ENCODE results near the gene ACAD10. TPM values are rescaled to one million over a fixed set of nuclear protein-coding genes. Genes with fewer than 3 reads are reported as not detected.

ACAD10 gene
- total RNA-seq, 2 donors from 2014 or later, result 37.0 to 42.6 TPM

- Histone ChIP-seq H3K36me3 (no peaks in the 10 kb centered on the region), H3K27ac (peak overlapping the region; percentile 48), H3K4me1 (peaks cover 29% of the 10 kb centered on the region), H3K27me3 (no peaks in the 10 kb centered on the region), H3K9ac (ENCODE audit: low read depth in 2 of 2, low read length in 2 of 2) (no peak overlapping the region), H3K9me3 (no peaks in the 10 kb centered on the region), H3K4me3 (no peak overlapping the region)
- TF ChIP-seq, protein P1, sequence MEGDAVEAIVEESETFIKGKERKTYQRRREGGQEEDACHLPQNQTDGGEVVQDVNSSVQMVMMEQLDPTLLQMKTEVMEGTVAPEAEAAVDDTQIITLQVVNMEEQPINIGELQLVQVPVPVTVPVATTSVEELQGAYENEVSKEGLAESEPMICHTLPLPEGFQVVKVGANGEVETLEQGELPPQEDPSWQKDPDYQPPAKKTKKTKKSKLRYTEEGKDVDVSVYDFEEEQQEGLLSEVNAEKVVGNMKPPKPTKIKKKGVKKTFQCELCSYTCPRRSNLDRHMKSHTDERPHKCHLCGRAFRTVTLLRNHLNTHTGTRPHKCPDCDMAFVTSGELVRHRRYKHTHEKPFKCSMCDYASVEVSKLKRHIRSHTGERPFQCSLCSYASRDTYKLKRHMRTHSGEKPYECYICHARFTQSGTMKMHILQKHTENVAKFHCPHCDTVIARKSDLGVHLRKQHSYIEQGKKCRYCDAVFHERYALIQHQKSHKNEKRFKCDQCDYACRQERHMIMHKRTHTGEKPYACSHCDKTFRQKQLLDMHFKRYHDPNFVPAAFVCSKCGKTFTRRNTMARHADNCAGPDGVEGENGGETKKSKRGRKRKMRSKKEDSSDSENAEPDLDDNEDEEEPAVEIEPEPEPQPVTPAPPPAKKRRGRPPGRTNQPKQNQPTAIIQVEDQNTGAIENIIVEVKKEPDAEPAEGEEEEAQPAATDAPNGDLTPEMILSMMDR (IDR thresholded peaks at IDR 0.05), result no peak
- no peak for DNase-seq
- intact Hi-C loops (cut with DNase I), result no loop called here
These were observed 83.7 kb downstream of the ACAD10 start for GRCh38 chr12:111769599-111769998.

DNA sequence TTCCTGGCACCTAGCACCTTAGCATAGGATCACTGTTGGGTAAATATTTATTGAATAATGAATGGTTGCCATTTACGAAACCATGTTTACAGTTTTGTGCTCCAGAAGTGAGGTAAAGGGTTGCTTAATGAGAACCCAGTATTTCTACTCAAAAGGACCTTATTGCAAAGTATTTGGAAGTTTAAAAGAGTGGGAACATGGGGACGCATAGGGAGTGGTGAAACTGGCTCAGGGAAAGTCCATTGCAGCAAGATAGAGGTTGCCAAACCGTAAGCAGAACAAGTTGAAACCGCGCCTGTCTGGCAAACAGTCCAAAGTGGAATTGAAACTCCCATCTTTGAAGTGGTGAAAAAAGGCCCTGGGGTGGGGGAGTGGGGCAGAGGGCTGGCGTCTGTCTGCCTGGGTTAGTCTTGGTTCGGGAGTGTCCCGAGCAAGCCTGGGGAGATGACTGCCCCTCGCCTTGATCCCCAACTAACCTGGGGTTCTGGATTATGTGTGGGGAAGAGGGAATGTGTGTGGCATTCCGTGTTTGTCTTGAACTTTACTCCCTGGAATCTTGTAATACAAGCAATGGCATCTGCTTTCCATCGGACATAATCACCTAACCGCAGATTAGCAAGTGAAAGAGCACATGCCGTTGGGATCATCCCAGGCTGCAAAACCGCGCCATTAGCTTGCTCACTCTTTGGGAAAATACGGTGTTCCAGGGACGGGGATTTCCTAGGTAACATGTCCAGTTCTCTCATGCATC is 88.1 kb downstream of the ACAD10 start:
- H3K27ac ChIP-seq, result peak overlapping the region; percentile 89
- no peaks in the 10 kb centered on the region for H3K27me3 ChIP-seq
- peak overlapping the region; percentile 26 to 87 for H3K9ac ChIP-seq (ENCODE audit: low read depth in 2 of 2, low read length in 2 of 2)
- peaks cover 44% of the 10 kb centered on the region for H3K4me1 ChIP-seq
- intact Hi-C loops (cut with DNase I), result no loop called here
- TF ChIP-seq, protein P1 (IDR thresholded peaks at IDR 0.05), result no peak
- no peaks in the 10 kb centered on the region for H3K36me3 ChIP-seq
- no peak overlapping the region for H3K4me3 ChIP-seq
- H3K9me3 ChIP-seq, result no peaks in the 10 kb centered on the region
- DNase-seq, result peak; percentile 89

GRCh38 chr12:111775205-111776193 is 89.6 kb downstream of the ACAD10 start:
- intact Hi-C loops (cut with DNase I), result no loop called here
- peak overlapping the region; percentile 89 for H3K27ac ChIP-seq
- no peaks in the 10 kb centered on the region for H3K36me3 ChIP-seq
- H3K9ac ChIP-seq (ENCODE audit: low read depth in 2 of 2, low read length in 2 of 2), result peak overlapping the region; percentile 52 to 87
- TF ChIP-seq, protein P1 (IDR thresholded peaks at IDR 0.05), result no peak
- peak; percentile 93 for DNase-seq
- H3K4me1 ChIP-seq, result peaks cover 45% of the 10 kb centered on the region
- H3K27me3 ChIP-seq, result no peaks in the 10 kb centered on the region
- no peaks in the 10 kb centered on the region for H3K9me3 ChIP-seq
- H3K4me3 ChIP-seq, result no peak overlapping the region

DNA sequence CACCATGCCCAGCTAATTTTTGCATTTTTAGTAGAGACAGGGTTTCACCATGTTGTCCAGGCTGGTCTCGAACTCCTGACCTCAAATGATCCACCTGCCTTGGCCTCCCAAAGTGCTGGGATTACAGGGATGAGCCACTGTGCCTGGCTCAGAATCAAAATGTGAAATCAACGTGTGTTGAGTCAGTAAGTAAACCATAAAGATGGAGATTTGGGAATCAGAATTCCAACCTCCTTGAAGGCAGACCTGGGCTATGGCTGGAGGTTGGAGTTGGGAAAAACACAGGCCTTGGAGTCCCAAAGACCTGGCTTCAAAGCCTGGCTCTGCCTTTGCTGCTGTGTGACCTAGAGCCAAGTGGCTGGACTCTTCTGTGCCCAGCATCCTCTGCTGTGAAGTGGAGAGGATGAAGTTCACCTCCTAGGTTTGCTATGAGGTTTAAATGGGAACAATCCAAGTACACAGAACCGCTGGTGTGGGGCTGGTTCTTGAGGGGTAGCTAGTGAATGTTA is 91.0 kb downstream of the ACAD10 start:
- Histone ChIP-seq H3K9ac (ENCODE audit: low read depth in 2 of 2, low read length in 2 of 2) (peak overlapping the region; percentile 67 to 72), H3K27ac (peak overlapping the region; percentile 89), H3K4me3 (no peak overlapping the region)

More for the DNA sequence above, 91.0 kb downstream of the ACAD10 start:
- no peaks in the 10 kb centered on the region for H3K36me3 ChIP-seq
- intact Hi-C loops (cut with DNase I), result no loop called here
- H3K27me3 ChIP-seq, result no peaks in the 10 kb centered on the region
- TF ChIP-seq, protein P1 (IDR thresholded peaks at IDR 0.05), result no peak
- DNase-seq, result no peak
- no peaks in the 10 kb centered on the region for H3K9me3 ChIP-seq
- peaks cover 45% of the 10 kb centered on the region for H3K4me1 ChIP-seq
